ENCODE data around the gene NEK7. TPM values are rescaled to one million over a fixed set of nuclear protein-coding genes. Genes with fewer than 3 reads are reported as not detected.

Gene NEK7
- total RNA-seq, 1 donor: 366 TPM

DNA sequence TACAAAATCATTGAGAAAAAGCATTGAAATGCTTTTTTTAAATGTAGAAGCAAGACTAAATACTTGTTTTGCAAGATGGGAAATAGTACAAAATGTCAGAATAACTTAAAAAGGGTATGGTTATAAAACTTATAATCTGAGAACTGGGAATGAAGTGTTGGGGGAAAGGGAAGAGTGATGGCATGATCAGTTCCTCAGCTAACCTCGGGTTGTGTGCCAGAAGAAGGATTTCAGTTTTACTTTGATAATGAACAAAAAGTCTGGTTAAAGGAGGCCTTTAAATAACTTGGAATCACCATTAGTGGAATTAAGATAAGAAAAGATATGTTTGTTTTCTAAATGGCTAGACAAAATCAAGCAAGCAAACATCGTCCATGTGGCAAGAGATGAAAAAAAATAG is 20.7 kb downstream of the NEK7 start:
- no peak overlapping the region for H3K4me3 ChIP-seq (ENCODE audit: low read depth, low read length)
- no peak for DNase-seq (ENCODE audit: low read depth)

GRCh38 chr1:198178615-198179014 is 21.8 kb downstream of the NEK7 start:
- no peak for DNase-seq (ENCODE audit: low read depth)
- no peak overlapping the region for H3K4me3 ChIP-seq (ENCODE audit: low read depth, low read length)
- TF ChIP-seq, protein P1, sequence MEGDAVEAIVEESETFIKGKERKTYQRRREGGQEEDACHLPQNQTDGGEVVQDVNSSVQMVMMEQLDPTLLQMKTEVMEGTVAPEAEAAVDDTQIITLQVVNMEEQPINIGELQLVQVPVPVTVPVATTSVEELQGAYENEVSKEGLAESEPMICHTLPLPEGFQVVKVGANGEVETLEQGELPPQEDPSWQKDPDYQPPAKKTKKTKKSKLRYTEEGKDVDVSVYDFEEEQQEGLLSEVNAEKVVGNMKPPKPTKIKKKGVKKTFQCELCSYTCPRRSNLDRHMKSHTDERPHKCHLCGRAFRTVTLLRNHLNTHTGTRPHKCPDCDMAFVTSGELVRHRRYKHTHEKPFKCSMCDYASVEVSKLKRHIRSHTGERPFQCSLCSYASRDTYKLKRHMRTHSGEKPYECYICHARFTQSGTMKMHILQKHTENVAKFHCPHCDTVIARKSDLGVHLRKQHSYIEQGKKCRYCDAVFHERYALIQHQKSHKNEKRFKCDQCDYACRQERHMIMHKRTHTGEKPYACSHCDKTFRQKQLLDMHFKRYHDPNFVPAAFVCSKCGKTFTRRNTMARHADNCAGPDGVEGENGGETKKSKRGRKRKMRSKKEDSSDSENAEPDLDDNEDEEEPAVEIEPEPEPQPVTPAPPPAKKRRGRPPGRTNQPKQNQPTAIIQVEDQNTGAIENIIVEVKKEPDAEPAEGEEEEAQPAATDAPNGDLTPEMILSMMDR (IDR thresholded peaks at IDR 0.05; ENCODE audit: insufficient read depth, low read depth, low read length): no peak

More for the DNA sequence above, 20.7 kb downstream of the NEK7 start:
- TF ChIP-seq, protein P1 (IDR thresholded peaks at IDR 0.05; ENCODE audit: insufficient read depth, low read depth, low read length): no peak

DNA sequence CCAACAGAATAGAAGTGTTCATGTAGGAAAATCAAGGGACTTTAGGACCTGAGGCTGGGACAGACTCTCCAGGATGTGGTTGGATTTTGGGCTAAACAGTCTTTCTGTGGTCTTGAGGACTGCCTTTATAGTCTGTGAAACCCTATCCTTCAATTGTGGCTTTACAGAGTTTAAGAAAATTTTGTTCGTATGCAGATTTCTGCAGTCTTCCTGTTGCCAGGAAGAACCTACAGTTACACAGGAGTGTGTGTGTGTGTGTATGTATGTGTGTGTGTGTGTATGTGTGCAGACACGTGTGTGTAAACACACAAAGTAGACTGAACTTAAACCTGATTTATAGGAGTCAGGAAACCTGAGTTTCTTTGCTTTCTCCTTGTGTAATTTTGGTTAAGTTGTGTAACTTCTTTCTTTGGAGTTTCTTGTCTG is 22.8 kb downstream of the NEK7 start:
- TF ChIP-seq, protein P1 (IDR thresholded peaks at IDR 0.05; ENCODE audit: insufficient read depth, low read depth, low read length): no peak
- no peak overlapping the region for H3K4me3 ChIP-seq (ENCODE audit: low read depth, low read length)
- peak; percentile 72 for DNase-seq (ENCODE audit: low read depth)

DNA sequence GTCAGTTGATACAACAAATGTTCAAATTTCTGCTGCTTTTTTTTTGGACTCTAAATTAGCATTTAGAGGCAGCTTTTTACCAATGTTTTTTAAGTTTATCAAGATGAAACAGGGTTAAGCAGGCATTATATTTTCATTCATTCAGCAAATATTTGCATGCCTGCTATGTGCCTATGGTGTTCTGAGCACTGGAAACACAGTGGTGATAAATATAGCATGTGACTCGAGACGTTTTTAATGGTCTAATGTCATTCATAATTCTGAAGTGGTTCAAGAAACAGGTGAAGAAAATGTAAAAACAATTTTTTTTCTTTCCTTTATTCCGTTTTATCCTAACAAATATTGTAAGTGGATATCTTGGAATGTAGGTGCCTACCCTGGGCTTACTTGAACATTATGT is 26.8 kb downstream of the NEK7 start:
- DNase-seq (ENCODE audit: low read depth): no peak
- no peak overlapping the region for H3K4me3 ChIP-seq (ENCODE audit: low read depth, low read length)
- TF ChIP-seq, protein P1 (IDR thresholded peaks at IDR 0.05; ENCODE audit: insufficient read depth, low read depth, low read length): no peak

DNA sequence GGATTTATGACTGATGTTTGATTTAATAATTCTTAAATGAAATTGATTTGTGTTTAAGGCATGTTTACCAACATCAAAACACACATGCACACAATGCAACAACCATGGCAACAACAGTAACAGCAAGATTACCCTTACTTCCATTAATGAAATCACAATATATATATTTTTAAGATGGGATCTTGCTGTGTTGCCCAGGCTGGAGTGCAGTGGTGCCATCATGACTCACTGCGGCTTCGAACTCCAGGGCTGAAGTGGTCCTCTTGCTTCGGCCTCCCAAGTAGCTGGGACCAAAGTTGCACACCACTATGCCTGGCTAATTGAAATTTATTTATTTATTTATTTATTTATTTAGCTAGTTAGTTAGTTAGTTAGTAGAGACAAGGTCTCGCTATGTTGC is 27.7 kb downstream of the NEK7 start:
- DNase-seq (ENCODE audit: low read depth): no peak
- H3K4me3 ChIP-seq (ENCODE audit: low read depth, low read length): no peak overlapping the region
- TF ChIP-seq, protein P1 (IDR thresholded peaks at IDR 0.05; ENCODE audit: insufficient read depth, low read depth, low read length): no peak

DNA sequence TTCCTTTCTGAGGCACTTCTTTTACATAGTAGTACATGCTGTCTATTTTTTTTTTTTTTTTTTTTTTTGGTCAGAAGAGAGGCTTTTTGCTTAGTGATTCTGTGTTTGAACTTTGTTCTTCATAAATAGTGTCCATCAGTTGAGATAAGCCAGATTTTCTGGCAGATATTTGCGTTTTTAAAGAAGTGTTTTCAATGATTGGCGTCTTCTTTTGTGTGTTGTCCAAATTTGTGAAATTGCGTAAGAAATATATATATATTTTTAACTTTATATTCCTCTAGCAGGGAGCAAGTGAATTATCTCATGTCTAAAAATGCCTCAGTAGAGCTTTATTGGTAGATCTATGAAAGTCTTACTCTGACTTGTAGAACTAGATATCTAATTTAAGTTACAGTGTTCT is 28.3 kb downstream of the NEK7 start:
- H3K4me3 ChIP-seq (ENCODE audit: low read depth, low read length): no peak overlapping the region
- TF ChIP-seq, protein P1 (IDR thresholded peaks at IDR 0.05; ENCODE audit: insufficient read depth, low read depth, low read length): no peak
- no peak for DNase-seq (ENCODE audit: low read depth)

- no peak for DNase-seq (ENCODE audit: low read depth)
- no peak overlapping the region for H3K4me3 ChIP-seq (ENCODE audit: low read depth, low read length)
- TF ChIP-seq, protein P1 (IDR thresholded peaks at IDR 0.05; ENCODE audit: insufficient read depth, low read depth, low read length): no peak
These were observed 29.0 kb downstream of the NEK7 start for GRCh38 chr1:198185759-198186158.
